ENCODE data around the gene ABCA13.
"Not testable (repeated sequence)": the region's sequence is repeated elsewhere in the genome, so short reads cannot be mapped to it uniquely, and the experiment has no call there.

ABCA13 gene

DNA sequence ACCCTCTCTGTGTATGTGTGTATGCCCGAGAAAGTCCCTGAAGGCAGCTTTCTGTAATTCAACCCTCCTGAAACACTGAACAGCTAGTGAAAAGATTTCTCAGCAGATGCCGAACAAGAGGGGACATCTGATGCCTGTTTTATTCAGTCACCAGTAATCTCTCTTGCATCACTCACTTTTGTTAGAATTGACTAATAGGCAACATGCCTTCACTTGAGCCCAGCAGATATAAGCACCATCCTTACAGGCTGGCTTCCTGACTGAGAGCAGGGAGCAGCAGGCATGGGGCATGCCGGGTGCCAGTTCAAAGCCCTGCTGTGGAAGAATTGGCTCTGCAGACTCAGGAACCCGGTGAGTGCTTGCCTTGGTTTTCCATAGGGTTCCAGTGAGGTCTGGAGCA, at the start of gene ABCA13:
TSS of gene ABCA13 (plus strand) at position 257 of the 400 bp plus-strand sequence. CDS start at position 283, 26 bp downstream.
- peak; percentile 9 for DNase-seq (ENCODE audit: low spot score)

- DNase-seq (ENCODE audit: low spot score): no peak
Measured at GRCh38 chr7:48126037-48126436, 45.2 kb upstream of the ABCA13 start.

DNA sequence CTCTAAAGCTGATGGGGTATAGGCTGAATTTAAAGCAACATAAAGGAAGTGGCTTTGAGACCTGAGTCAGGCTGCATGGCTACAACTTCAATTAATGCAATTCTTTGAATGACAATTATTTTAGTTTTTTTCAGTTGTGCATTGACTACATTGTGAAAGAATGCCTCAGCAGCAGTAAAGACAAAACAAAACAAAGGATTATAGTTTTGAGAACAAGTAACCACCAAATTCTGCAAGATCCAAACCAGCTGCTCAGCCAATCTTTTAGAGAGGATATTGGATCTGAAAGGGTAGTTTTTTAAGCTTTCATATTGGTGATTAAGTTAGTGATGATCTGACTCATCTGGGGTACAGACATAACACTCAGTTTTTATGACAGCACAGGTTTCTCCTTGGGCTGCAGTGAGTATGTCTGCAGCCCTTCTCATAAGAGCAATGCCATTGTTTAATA, 40.6 kb upstream of the ABCA13 start:
- no peak for DNase-seq (ENCODE audit: low spot score)

DNA sequence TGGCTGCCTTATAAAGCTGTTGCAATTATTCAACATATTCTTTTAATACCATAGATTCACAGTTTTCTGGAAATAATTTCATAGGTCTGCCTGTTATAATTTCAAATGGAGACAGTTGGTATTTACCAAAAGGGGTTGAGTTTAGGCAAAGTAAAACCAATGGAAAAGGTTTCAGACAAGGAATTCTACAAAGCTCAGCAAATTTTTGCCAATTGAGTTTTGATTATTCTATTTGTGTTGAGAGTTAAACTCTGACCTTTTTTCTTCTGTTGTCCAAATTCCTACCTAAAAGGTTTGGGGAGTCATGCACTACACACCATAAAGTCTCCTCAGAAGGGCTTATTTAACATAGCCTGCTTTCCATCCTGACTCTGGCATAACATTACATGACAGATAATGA, 38.5 kb upstream of the ABCA13 start:
- DNase-seq (ENCODE audit: low spot score): no peak

DNA sequence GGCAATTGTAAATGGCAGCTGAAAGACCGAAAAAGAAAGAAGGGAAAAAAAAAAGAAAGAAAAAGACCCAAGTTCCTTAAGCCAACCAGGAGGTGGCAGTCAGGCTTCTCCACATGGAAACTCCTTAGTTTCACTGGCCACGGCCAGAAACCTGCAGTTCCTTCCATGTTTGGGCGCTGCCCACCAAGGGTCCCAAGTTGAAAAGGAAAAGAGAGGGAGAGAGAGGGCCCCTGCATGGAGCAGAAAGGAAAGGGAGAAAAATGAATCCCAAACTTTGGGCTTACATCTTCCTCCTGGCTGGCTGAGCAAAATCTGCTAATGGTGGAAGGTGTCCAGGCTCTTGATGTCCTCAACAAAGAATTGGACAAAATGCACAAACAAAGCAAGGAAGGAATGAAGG, 31.8 kb upstream of the ABCA13 start:
- DNase-seq (ENCODE audit: low spot score): no peak

DNA sequence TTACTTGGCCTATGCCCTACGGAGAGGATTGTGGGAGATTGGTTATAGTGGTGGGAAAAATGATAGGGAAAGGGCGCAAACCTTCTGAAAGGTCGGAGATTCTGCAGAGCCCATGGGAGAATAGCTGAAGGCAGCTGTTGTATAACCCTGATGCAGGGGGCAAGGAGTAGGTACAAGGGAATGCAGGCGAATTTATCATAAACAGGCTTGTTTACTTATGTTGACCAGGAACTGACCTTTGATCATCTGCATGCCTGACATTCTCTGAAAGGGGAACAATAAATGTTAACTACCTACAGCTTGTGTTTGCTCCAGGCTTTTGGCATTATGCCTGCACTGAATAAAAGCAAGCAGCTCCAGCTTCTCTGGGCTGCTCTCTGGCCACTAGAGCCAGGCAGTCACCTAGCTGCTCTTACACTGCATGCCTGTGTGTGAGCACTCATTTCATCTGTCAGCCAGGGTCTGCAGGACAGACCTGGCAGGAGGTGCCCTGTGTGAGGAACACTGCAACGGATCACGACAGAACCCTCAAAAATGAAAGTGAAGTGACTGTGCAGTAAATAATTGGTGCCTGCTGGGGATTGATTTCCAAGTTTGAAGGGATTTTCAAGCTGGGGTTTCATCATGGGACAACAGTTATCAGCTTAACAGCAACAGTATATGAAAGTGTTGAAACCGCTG, 31.1 kb upstream of the ABCA13 start:
- DNase-seq (ENCODE audit: low spot score): no peak

DNA sequence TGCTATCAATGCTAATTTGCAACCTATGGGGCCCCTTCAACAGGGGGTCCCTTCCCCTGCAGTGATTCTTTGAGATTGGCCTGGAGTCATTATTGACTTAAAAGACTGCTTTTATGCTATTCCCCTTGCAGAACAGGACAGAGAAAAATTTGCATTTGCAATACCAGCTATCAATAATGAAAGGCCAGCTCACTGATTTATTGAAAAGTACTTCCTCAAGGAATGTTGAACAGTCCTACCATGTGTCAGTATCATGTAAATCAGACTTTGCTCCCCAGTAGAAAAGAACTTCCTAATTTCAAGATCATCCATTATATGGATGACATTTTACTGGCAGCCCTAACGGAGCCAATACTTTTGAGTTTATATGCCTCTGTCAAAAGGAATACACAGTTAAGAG, 29.7 kb upstream of the ABCA13 start:
- DNase-seq (ENCODE audit: low spot score): no peak

DNA sequence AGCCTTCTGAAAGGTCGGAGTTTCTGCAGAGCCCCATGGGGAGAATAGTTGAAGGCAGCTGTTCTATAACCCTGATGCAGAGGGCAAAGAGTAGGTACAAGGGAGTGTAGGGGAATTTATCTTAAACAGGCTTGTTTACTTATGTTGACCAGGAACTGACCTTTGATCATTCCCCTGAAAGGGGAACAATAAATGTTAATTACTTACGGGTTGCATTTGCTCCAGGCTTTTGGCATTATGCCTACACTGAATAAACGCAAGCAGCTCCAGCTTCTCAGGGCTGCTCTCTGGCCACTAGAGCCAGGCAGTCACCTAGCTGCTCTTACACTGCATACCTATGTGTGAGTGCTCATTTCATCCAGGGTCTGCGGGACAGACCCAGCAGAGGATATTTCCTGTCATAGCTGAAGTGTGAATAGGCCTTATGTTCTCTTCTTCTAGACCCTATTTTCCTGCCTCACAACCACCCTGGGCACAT, 26.9 kb upstream of the ABCA13 start:
- no peak for DNase-seq (ENCODE audit: low spot score)

DNA sequence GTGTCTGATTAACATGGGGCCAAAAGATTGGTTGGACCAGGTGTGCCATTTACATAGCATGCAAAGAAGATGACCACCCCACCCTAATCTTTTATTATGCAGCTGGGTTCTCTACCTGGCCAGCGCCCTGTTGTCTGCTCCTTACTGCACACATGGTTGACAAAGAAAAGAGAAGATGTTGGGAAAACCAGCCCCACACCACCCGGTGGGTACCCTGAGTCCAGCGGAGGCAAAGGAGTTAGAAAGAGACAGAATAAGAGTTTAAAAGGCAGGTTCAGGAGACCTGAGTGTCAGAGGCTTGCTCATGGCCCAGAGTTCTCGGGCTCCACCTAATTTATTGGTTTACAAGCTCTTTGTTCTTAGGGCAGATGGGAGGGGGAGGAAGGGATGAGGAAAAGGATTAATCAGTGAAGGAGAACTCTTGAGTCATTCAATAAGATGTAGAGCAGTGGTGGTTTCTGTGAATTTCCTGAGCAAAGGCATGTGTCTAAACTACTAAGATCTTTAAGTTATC, 24.1 kb upstream of the ABCA13 start:
- DNase-seq (ENCODE audit: low spot score): no peak

DNA sequence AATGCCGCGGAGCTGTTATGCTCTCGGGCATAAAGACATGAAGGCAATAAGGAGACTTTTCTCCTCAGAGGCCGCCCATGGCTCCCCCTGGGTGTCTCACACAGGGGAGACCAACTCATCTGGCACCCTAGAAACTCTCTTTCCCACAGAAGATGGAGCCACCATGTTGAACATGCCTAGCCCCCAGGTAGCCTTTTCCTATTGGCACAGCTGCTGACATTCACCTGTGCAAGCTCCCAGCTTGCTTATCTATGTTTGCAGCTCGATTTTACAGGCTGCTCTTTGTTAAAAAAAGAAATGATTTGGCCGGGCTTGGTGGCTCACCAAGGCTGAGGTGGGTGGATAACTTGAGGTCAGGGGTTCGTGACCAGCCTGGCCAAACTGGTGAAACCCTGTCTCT, 23.6 kb upstream of the ABCA13 start:
- DNase-seq (ENCODE audit: low spot score): not testable (repeated sequence)

- no peak for DNase-seq (ENCODE audit: low spot score)
Measured at GRCh38 chr7:48148311-48148710, 22.9 kb upstream of the ABCA13 start.

DNA sequence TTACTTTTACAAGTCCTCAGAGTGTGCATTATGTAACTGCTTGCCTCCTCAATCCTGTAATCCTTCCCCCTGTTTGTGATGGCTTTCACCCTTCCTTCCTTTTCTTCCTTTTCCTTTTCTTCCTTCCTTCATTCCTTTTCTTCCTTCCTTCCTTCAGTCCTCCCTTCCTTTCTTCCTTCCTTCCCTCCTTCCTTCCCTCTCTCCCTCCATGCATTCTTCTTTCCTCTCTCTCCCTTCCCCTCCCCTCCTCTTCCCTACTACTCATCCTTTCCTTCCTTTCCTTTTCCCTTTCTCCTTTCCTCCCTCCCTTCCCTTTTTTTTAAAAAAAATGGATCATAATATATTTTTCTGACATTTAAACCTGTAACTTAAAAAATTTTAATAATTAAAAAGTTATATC, 22.2 kb upstream of the ABCA13 start:
- no peak for DNase-seq (ENCODE audit: low spot score)

GRCh38 chr7:48150086-48150485, 21.2 kb upstream of the ABCA13 start:
- no peak for DNase-seq (ENCODE audit: low spot score)

- no peak for DNase-seq (ENCODE audit: low spot score)
Measured at GRCh38 chr7:48154792-48155413, 16.4 kb upstream of the ABCA13 start.

DNA sequence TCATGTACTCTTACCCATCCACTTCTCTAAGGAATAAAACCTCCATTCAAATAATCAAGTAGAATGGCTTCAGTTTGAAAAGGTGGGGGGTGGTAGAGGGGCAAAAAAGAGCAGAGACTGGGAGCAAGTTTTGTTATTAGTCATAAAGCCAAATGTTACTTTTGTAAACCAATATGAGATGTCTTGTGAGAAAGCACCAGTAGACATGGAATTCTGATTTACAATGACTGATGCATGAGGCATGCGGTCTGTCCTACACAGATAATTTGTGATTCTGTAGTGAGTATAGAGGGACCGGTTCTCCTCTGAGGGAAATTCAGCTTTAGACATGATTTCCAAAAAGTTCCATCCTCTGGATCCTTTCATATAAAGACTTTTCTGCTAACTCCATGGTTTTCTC, 12.9 kb upstream of the ABCA13 start:
- no peak for DNase-seq (ENCODE audit: low spot score)

DNA sequence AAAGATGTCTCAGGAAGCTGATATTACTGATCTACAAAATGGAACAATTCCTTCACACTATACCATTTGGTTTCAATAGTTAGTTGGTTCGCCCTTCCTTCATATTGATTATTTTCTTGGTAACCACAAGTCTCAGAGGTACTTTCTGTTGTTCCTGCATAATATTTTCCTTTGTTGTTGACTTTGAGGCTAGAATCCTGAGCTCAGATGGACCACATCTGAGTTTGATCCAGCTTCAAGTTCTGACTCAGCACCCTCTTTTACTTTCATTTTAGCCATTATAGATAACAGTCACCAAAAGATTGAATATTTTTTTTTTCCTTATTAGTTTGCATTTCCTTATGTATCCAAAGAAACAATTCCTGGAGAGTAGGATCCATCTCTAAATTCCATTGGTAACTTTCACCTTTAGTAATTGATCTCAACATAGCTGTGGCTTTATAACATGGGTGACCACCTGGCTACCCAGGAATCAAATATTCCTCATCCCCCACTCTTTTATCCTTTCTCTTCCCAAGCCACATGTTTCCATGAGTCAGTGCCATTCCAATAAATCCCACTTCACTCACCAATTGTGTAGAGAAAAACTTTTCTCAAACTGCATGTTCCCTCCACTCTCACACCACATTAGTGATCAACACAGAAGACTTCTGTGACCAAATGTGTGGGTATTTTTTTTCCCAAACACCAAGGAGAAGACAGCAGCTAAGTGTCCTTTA, 9.7 kb upstream of the ABCA13 start:
- no peak for DNase-seq (ENCODE audit: low spot score)

- no peak for DNase-seq (ENCODE audit: low spot score)
Measured at GRCh38 chr7:48165157-48165556, 6.1 kb upstream of the ABCA13 start.

GRCh38 chr7:48168159-48168558, 3.1 kb upstream of the ABCA13 start:
- no peak for DNase-seq (ENCODE audit: low spot score)

GRCh38 chr7:48170506-48170905, 752 bp upstream of the ABCA13 start:
- no peak for DNase-seq (ENCODE audit: low spot score)

- DNase-seq (ENCODE audit: low spot score): no peak
Measured at GRCh38 chr7:48173313-48173712, 2.1 kb downstream of the ABCA13 start.

DNA sequence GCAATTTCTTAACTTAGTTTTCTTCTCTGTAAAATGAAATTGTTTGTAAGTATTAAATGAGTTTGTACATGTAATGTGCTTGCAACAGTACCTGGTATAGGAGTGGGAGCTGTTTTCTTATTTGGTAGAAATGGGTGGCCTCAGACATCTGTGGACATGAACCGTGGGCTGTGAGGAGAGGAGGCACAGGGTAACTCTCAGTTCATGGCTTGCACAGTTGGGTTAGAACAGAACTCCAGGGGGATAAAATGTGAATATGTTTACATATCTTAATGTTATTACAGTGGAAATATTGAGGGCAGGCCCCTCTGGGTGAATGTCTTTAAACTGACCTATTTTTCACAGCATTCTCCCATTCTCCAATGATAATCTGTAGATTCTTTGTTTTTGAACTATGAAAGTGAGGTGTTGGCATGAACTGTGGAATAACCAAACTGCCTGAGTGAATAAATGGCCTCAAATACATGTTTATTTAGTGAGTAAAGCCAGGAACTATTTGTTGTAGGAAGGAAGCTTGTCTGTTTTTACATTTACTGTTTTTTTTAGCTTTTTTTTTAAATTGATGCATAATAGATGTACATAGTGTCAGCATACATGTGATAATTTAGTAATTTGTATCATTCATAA, 2.6 kb downstream of the ABCA13 start:
- no peak for DNase-seq (ENCODE audit: low spot score)

DNA sequence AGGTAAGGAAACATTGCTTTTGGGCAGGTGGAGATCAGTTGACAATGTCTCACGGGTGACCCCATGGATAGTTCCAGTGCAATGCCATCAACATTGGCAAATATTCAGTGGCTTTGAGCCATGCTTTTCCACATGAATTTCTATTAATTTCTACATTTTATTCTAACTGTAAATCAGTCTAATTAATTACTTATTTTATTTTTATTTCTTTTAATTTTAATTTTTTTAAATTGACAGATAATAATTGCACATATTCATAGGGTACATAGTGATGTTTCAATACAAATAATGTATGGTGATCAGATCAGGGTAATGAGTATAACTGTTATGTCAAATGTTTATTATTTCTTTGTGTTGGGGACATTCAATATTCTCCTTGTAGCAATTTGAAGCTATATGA, 3.8 kb downstream of the ABCA13 start:
- no peak for DNase-seq (ENCODE audit: low spot score)

Measured in Ammon's horn (tissue), 1 donor.